SKM-1 treated with dmso at 0.1 percent for 144 hours (cell line): ENCODE results near the gene COL20A1.

Experiments used
- DNase-seq: peaks from one replicate; lab custom pipeline; 2025; ENCODE audit not compliant: unreplicated experiment; lab: John Stamatoyannopoulos, UW

COL20A1 gene

DNA sequence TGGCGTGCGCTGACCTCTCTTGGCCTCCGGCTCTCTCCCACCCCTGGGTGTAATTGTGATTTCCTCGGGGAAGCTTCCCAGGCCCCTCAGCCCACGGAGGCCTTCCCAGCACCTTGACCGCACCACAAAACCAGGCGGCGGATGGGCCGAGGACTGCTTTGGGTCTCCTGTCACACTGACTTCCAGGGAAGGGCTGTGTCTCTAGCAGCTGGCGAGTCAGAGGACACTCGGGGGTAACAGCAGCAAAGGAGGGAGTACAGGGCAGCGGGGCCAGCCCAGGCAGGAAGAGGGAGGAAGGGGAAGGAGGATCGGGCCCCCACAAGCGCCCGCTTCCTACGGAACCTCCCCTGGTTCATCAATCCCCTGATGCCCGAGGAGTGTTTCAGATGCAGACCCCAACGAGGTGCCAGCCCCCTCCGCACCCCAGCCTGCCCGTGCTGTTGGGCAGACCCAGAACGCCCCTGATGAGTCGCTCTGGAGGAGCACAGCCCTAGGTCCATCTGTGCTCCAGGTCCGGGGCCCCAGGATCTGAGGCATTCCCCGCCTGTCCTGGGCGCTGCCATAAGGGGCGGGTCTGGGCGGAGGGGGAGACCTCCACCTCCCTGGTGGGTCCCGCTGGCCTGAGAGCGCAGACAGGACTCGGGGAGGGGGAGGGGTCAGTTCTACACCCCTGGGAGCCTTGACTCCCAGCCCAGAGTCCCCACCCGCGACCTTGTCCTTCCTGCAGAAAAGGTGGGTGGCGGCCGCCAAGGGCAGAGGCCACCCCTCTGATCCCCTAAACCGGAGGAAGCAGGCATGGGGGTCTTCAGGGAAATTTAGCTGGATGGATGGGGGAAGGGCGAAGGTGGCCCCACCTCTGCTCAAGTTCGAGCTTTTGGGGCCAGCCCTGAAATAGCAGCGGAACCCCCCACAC lies 67.2 kb downstream of the COL20A1 start:
- DNase-seq, result no peak

DNA sequence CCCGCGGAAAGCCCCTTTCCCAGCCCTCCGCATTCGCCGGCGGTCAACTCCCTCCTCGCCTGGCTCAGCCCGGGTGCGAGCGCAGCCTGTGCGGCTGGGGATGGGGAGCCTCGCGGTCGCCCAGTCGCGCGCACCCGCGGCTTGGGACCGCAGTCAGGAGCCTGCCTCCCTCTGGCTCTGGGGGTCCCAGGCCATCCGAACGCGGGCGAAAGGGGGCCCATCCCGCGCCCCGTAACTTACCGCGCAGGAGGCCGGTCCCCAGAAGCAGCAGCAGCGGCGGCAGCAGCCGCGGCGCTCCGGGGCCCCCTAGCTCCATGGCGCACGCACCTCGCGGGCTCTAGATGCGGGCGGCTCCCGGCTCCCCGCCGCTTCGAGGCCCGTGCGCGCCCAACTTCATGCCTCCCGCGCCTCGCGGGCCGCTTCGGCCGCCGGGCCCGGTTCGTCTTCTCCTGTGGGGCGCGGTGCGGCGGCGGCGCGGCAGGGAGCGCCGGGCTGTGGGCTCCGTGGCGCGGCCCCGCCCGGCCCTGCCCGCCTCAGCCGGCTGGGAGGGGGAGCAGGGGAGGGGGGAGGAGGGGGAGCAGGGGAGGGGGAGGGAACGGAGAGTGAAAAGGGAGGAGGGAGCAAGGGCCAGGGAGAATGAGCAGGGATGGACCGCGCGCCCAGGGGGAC lies 68.0 kb downstream of the COL20A1 start, which contains the start of gene CHRNA4:
Gene CHRNA4 (minus strand): TSS at position 500 of the 669 bp plus-strand sequence. CDS start 184 bp downstream, at position 316.
- DNase-seq, result no peak

DNA sequence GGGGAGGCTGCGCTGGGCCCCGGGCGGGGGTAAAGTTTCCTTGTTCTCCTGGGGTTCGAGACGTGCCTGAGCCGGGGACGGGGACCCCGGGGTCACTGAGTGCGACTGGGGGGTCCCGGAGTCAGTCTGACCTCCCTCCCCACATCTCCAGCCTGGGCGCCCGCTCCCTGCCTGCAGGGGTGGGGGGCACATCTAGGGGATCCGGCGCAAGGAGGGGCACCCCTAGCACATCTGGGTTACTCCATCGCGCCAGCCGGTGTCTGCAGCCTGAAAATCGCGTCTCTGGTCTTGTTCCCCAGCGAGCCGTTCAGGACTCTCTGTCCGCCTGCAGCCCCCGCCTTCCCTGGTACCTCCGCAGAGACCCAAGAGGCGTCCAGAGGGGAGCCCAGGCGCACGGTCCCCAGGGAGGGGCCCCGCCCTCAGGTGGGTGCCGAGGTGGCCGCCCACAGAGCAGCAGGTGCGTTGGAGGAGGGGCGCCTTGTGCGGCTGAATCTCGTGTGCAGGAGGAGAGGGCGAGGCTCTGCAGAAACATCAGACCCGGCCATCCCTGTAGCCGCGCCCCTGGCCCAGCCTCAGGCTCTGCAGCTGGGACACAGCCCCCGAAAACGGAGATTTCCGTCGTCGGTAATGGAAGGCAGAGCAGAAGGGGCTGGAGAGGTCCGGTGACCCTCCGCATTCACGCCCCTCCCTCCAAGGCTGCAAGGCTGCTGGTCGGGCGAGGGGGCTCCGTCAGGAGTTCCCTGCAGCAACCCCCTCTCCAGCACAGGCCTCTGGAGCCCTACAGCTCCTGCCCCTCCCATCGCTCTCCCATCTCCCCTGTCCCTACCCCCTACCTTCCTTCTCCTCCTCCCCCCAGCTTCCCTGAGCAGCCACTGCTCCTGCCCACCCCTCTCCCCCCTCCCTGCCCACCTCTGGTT lies 68.8 kb downstream of the COL20A1 start:
- DNase-seq, result no peak

- DNase-seq, result no peak
Measured at GRCh38 chr20:63362436-63363009, 69.5 kb downstream of the COL20A1 start.

DNA sequence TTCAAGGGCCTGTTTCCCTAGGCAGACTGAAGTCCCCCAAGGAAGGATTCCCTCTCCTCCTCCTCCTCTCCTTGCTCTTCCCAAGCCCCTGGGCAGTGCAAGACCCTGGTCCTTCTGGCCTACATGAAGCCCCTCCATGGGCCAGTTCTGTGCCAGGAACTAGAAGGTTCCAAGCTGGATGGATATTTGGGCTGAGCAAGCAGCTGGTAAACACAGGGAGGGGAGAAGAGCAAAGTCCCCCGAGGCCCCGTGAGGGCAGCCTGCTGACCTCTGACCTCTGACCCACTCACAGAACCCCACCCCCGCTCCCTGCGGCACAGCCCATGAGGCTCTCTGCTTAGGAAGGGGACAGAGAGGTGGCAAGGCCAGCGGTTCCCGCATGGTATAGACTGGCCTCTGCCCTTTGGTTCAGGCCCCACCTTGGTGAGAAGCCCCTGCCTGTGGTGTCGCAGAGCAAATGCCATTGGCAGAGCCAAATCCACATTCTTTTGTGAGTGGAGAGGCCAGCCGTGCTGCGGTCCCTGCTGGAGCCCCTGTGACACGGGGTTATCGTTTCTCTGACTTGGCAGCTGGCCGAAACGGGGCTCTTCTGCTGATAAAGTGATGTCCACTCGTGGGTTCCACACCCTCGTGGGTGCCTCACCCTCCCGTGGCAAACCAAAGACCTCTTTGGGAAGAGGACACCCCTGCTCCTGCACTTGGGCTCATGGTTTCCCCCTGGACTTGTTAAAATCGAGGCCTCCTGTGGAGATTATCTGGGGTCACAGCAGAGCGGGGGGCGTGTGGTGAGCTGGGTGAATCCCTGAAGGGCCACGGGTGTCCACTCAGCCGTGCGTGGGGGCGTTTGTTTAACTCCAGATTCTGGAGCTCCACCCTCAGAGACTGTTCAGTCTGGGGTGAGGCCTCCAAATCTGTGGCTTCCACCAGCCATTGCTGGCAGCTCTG lies 70.3 kb downstream of the COL20A1 start:
- no peak for DNase-seq

DNA sequence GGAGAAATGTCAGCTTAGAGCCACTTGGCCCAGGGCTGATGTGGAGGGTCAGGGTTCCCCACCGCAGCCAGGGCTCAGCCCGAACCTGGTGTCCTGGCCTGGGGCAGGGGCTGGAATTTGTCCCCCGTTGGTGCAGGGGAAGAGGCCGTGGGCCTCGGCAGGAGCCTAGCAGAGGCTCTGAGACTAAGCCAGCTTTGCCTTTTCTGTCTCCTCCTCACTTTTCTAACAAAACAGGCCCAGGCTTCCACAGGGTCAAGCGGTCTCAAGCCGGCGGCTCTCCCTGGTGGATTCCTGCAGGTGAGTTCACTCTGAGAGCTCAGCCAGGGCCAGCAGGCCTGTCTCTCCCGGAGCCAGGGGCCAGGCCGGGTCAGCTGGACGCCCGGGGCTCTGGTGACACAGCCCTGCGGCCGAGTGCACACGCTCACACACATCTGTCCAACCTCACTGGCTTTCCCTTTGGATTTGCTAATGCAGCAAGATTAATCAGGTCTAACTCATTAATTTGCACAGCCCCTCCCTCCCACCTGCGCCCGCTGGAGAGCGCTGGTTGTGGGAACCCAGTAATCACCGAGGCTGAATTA lies 71.1 kb downstream of the COL20A1 start:
- no peak for DNase-seq

GRCh38 chr20:63364801-63365585 lies 72.0 kb downstream of the COL20A1 start:
- DNase-seq, result no peak

DNA sequence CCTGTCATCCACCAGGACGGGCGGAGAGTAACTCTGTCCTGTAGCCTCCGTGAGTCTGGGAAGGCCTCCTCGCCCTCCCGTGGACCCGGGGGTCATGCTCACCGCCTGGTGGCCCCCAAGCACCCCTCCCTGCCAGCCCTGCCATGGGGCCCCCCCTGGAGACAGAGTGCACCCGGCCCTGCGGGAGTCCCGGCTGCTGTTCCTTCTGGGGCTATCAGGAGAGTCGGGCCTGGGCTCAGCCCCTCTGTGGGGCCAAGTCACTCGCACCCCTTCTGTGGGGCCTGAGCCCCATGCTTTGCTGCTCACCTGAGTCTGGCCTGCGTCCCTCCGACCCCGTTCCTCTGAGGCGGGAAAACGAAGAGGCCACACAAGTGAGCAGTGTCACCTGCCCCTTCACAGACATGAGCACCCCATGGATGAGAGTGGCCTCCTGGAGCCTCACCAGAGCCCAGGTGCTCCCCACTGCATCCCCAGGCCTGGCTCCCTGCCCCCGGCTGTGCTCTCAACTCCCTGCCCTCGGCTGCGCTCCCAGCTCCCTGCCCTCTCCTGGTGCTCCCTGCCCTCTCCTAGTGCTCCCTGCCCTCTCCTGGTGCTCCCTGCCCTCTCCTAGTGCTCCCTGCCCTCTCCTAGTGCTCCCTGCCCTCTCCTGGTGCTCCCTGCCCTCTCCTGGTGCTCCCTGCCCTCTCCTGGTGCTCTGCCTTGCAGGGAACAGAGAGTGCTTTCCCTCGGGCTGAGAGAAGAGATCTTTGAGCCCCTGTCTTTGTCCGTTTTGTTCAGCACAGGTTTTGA lies 72.8 kb downstream of the COL20A1 start:
- no peak for DNase-seq

GRCh38 chr20:63366390-63367365 lies 73.7 kb downstream of the COL20A1 start:
- no peak for DNase-seq

- DNase-seq, result no peak
Measured at GRCh38 chr20:63367446-63368055, 74.6 kb downstream of the COL20A1 start.

DNA sequence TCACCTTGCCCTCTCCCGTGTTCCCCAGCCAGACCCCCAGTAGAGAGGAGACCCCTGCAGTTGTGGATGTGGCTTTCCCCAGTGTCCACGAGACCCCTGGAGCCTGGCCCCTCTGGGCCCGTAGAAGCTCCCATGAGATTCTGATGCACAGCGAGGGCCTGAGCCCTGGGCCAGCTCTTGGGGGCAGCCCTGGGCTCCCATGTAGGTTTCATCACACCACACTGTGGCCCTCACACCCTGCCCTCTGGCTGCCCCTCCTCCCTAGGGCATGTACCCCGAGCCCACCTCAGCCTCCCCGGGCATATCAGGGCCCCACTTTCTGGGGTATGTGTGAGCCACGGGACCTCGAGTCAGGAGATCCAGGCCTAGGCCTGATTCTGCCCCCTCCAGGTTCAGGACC lies 75.2 kb downstream of the COL20A1 start:
- no peak for DNase-seq

DNA sequence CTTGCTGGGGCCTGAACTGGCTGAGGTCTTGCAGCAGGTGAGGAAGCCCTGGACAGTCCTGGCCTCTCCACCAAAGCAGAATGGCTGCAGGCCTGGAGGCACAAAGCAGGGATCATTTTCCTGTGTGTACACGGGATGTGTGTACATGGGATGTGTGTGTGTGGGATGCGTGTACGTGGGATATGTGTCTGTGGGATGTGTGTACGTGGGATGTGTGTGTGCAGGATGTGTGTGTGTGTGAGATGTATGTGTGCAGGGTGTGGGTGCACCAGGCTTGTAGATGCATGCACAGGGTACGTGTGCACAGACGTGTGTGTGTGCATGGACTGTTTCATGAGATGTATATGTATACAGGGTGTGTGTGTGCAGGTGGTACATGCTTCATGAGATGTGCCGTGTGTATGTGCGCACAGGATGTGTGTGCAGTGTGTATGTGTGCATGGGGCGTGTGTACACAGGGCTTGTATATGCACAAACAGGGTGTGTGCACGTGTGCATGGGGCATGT lies 76.1 kb downstream of the COL20A1 start:
- DNase-seq, result no peak

- no peak for DNase-seq
Measured at GRCh38 chr20:63369724-63370617, 77.0 kb downstream of the COL20A1 start.

GRCh38 chr20:63370618-63371187 lies 77.7 kb downstream of the COL20A1 start:
- no peak for DNase-seq
